Lower leg skin (tissue), 4 donors: ENCODE measurements around the gene ADGB. TPM values are rescaled to one million over a fixed set of nuclear protein-coding genes. Genes with fewer than 3 reads are reported as not detected.

Experiments used
- DNase-seq, 2 donors: peaks; one replicate each; pipeline ENCODE4 v3.0.0-alpha.2; 2019; ENCODE audit warnings: low spot score in 2 of 2
- H3K4me3 ChIP-seq: fragments of 200-600 bp; sonication (generic); 2 replicates; pipeline ENCODE4 v1.5.1; 2017; ENCODE audit warnings: mild to moderate bottlenecking, low read depth; ENCODE audit not compliant: poor library complexity, severe bottlenecking
- CTCF ChIP-seq, 3 donors: fragments of 450-650 bp; IDR thresholded peaks; one replicate each; pipeline ENCODE4 v1.5.1; 2016; ENCODE audit warnings: antibody characterized with exemption in 3 of 3, mild to moderate bottlenecking in 3 of 3, moderate library complexity in 2 of 3
- POLR2A ChIP-seq, 2 donors: fragments of 450-650 bp; IDR thresholded peaks; one replicate each; pipeline ENCODE4 v1.6.1; 2016 to 2017; ENCODE audit warnings: antibody characterized with exemption in 2 of 2, mild to moderate bottlenecking in 1 of 2, moderate library complexity in 1 of 2
- WGBS, 2 donors: methylation state at CpG; one replicate each; pipeline ENCODE4 v1.1.5; 2018; 5-methylcytosine and 5-hydroxymethylcytosine counted together
- intact Hi-C: fragments of 100-400 bp; cut with DNase I; formaldehyde crosslinking; loops from one replicate; pipeline ENCODE4 v1.15.0; 2023; ENCODE audit warnings: low total_unique reads
- total RNA-seq, 4 donors: library from RNA; depleted of rRNA; stranded (reverse); fragments of >200 nt; gene quantifications; one replicate each; pipeline ENCODE4 v1.1.0, GENCODE V29; 2016

Gene ADGB
- total RNA-seq, 4 donors from 2014 or later, result 0.06 to 1.9 (median 1.8) TPM; not detected in 1

- WGBS, 2 donors, result 93 to 95% methylated on average over 4 of the region's 4 CpGs
- DNase-seq, result no peak
- no peak for TF ChIP-seq CTCF (IDR thresholded peaks at IDR 0.05)
- TF ChIP-seq POLR2A (IDR thresholded peaks at IDR 0.05), result no peak
- intact Hi-C loops, result no loop called here
- no peak overlapping the region for H3K4me3 ChIP-seq
Observed at GRCh38 chr6:146864300-146864699, 265.5 kb downstream of the ADGB start.

- intact Hi-C loops, result no loop called here
- no peak for TF ChIP-seq CTCF (IDR thresholded peaks at IDR 0.05)
- TF ChIP-seq POLR2A (IDR thresholded peaks at IDR 0.05), result no peak
- WGBS, 2 donors, result 90 to 95% methylated on average over 2 of the region's 2 CpGs
- no peak for DNase-seq
- H3K4me3 ChIP-seq, result no peak overlapping the region
Observed at GRCh38 chr6:146864885-146865284, 266.1 kb downstream of the ADGB start.

Other genes starting within 250 kb of the ADGB start
- gene RAB32, start 55.1 kb upstream of the ADGB start, total RNA-seq, result 10 to 100 TPM; 12.3 to 17.7 (median 16.8) TPM